ENCODE results near the gene PDE3B. TPM values are rescaled to one million over a fixed set of nuclear protein-coding genes. Genes with fewer than 3 reads are reported as not detected.

PDE3B gene
- total RNA-seq, 2 donors from 2014 or later, result 9.4 to 11.7 TPM

- Mint-ChIP-seq H3K4me1 (peaks cover 14% of the 10 kb centered on the region), H3K27ac (no peak overlapping the region), H3K4me3 (no peak overlapping the region), H3K36me3 (ENCODE audit: low read depth) (no peaks in the 10 kb centered on the region), H3K9me3 (no peaks in the 10 kb centered on the region), H3K27me3 (ENCODE audit: insufficient read depth) (peaks cover 60% of the 10 kb centered on the region)
- Histone ChIP-seq H3K27me3 (ENCODE audit: control insufficient read depth, insufficient read depth, low read length, poor library complexity, severe bottlenecking) (peaks cover 69% of the 10 kb centered on the region), H3K27ac (ENCODE audit: low read depth, low read length) (no peak overlapping the region), H3K4me3 (ENCODE audit: low read length) (no peak overlapping the region), H3K4me1 (ENCODE audit: control insufficient read depth, insufficient read depth, low read length) (peaks cover 3% of the 10 kb centered on the region), H3K9ac (ENCODE audit: extremely low read depth, low read length, poor library complexity, severe bottlenecking) (no peak overlapping the region), H3K36me3 (ENCODE audit: control insufficient read depth, insufficient read depth, low read length) (no peaks in the 10 kb centered on the region), H3K9me3 (ENCODE audit: control insufficient read depth, low read length) (no peaks in the 10 kb centered on the region)
- no peak for TF ChIP-seq CTCF (conservative IDR thresholded peaks at IDR 0.05)
- WGBS, 2 experiments (ENCODE audit: insufficient coverage in 1 of 2, insufficient read length in 1 of 2), result 93% methylated on average over 1 of the region's 1 CpG; no CpG with 5 or more reads in 1 of the 2 experiments
- DNase-seq, result no peak
These were observed 104.5 kb downstream of the PDE3B start for GRCh38 chr11:14748090-14748489.

GRCh38 chr11:14750911-14751310, 107.3 kb downstream of the PDE3B start:
- H3K27ac Mint-ChIP-seq, result no peak overlapping the region
- Histone ChIP-seq H3K9me3 (ENCODE audit: control insufficient read depth, low read length) (no peaks in the 10 kb centered on the region), H3K4me3 (ENCODE audit: low read length) (no peak overlapping the region), H3K27ac (ENCODE audit: low read depth, low read length) (no peak overlapping the region), H3K4me1 (ENCODE audit: control insufficient read depth, insufficient read depth, low read length) (peaks cover 3% of the 10 kb centered on the region), H3K36me3 (ENCODE audit: control insufficient read depth, insufficient read depth, low read length) (no peaks in the 10 kb centered on the region), H3K27me3 (ENCODE audit: control insufficient read depth, insufficient read depth, low read length, poor library complexity, severe bottlenecking) (peaks cover 94% of the 10 kb centered on the region), H3K9ac (ENCODE audit: extremely low read depth, low read length, poor library complexity, severe bottlenecking) (no peak overlapping the region)
- H3K9me3 Mint-ChIP-seq, result no peaks in the 10 kb centered on the region
- no peak overlapping the region for H3K4me3 Mint-ChIP-seq
- peaks cover 82% of the 10 kb centered on the region for H3K27me3 Mint-ChIP-seq (ENCODE audit: insufficient read depth)
- no peak for TF ChIP-seq CTCF (conservative IDR thresholded peaks at IDR 0.05)
- peaks cover 15% of the 10 kb centered on the region for H3K4me1 Mint-ChIP-seq
- 93 to 100% methylated on average over 1 of the region's 1 CpG for WGBS, 2 experiments (ENCODE audit: insufficient coverage in 1 of 2, insufficient read length in 1 of 2)
- no peak for DNase-seq
- H3K36me3 Mint-ChIP-seq (ENCODE audit: low read depth), result no peaks in the 10 kb centered on the region

- Histone ChIP-seq H3K36me3 (ENCODE audit: control insufficient read depth, insufficient read depth, low read length) (no peaks in the 10 kb centered on the region), H3K9ac (ENCODE audit: extremely low read depth, low read length, poor library complexity, severe bottlenecking) (no peak overlapping the region), H3K27me3 (ENCODE audit: control insufficient read depth, insufficient read depth, low read length, poor library complexity, severe bottlenecking) (peaks cover 93% of the 10 kb centered on the region), H3K9me3 (ENCODE audit: control insufficient read depth, low read length) (no peaks in the 10 kb centered on the region), H3K4me1 (ENCODE audit: control insufficient read depth, insufficient read depth, low read length) (peaks cover under 1% of the 10 kb centered on the region), H3K27ac (ENCODE audit: low read depth, low read length) (no peak overlapping the region), H3K4me3 (ENCODE audit: low read length) (no peak overlapping the region)
- TF ChIP-seq CTCF (conservative IDR thresholded peaks at IDR 0.05), result no peak
- H3K36me3 Mint-ChIP-seq (ENCODE audit: low read depth), result no peaks in the 10 kb centered on the region
- H3K9me3 Mint-ChIP-seq, result no peaks in the 10 kb centered on the region
- H3K4me3 Mint-ChIP-seq, result no peak overlapping the region
- no peak overlapping the region for H3K27ac Mint-ChIP-seq
- peaks cover 82% of the 10 kb centered on the region for H3K27me3 Mint-ChIP-seq (ENCODE audit: insufficient read depth)
- DNase-seq, result no peak
- peaks cover 11% of the 10 kb centered on the region for H3K4me1 Mint-ChIP-seq
These were observed 108.4 kb downstream of the PDE3B start for GRCh38 chr11:14751975-14752407.
